ENCODE data around the gene FOXP3. TPM values are rescaled to one million over a fixed set of nuclear protein-coding genes. Genes with fewer than 3 reads are reported as not detected.

Gene FOXP3
- total RNA-seq, 1 donor from 2014 or later, result 0.05 TPM

DNA sequence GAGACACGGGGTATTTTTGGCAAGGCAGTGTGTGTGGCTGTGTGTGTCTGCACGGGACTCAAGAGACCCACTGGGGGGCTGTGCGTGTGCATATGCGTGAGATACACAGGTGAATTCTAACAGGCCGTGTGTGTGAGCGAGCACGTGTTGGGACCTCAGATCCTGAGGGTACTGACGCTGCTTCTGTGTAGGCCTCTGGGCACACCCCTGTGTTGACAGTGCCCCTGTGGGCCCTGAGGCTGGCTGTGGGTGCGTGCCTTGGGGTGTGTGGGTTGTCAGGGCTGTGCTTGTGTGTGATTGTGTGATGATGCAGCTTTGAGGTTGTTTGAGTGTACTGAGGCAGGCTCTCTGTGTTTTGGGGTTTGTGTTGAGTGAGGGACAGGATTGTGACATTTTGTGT is 13.9 kb downstream of the FOXP3 start:
- no peak for DNase-seq (ENCODE audit: low read depth)

DNA sequence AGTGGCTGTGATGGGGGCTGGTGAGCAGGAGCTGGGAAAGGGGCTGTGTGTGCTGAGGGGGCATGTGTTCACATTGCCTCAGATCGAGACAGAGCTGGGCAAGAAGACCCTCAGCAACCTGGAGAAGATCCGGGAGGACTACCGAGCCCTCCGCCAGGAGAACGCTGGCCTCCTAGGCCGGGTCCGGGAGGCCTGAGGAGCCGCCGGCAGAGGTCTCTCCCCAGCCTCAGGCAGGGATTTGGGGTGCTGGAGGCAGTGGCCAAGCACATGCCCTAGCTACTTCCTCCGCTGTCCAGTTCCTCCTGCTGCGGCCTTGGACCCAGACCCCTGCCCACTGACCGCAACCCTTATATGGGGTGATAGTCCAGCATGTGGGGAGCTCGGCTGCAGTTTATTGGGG is 14.4 kb downstream of the FOXP3 start:
- no peak for DNase-seq (ENCODE audit: low read depth)

DNA sequence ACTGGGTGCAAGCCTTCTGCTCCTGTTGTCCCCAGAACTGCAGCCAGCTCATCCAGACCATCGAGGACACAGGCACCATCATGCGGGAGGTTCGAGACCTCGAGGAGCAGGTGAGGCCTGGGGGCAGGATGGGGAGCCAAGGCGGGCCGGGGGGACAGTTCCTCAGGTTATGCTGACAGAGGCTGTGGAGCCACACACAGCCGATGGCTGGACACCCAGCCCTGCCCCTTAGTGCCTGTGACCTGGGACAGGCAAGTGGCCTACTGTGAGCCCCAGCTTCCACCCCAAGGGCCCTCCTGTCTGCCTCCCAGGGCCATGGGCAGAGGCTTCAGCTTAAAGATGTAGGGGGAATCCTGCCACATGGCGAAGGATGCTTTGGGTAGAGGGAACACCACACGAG is 14.9 kb downstream of the FOXP3 start:
- no peak for DNase-seq (ENCODE audit: low read depth)

DNA sequence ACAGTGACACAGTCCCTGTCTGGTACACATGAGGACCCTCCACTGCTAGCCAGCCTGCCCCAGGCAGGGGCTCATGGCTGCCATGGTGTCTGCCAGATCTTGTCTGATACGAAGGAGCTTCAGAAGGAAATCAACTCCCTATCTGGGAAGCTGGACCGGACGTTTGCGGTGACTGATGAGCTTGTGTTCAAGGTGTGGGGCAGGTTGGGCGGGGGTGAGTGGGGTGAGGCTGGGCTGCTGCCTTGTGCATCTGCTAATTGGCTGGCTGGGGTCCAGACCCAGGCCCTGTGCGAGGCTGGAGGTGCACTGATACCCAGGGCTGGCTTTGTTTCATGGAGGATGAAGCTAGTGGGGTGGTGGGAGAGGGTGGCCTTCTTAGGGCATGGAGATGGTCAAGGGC is 15.4 kb downstream of the FOXP3 start:
- DNase-seq (ENCODE audit: low read depth), result no peak

DNA sequence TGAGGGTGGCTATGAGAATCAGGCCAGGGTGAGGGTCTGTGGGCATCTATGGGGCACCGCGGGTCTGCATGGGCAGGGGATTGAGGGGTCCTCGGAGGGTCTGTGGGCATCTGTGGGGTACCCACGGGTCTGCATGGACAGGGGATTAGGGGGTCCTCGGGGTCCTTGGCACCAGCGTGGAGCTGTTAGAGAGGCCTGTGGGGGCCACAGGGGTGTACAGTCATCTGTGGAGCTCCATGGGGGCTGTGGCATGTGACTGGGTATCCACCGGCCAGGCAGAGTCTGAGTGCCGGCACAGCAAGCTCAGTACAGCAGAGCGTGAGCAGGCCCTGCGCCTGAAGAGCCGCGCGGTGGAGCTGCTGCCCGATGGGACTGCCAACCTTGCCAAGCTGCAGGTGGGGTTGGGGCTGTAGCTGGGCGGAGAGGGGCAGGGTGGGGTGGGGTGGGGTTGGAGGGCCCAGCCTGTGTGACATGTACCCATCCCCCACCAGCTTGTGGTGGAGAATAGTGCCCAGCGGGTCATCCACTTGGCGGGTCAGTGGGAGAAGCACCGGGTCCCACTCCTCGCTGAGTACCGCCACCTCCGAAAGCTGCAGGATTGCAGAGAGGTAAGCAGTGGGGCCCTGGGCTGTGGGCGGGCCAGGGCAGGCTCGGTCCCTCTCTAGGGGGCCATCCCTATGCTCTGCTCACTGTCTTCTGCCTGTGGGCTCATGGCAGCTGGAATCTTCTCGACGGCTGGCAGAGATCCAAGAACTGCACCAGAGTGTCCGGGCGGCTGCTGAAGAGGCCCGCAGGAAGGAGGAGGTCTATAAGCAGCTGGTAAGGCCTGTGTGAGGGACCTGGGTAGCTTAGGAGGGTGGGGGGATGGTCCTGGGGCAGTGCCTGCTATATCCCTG is 16.3 kb downstream of the FOXP3 start:
- no peak for DNase-seq (ENCODE audit: low read depth)

DNA sequence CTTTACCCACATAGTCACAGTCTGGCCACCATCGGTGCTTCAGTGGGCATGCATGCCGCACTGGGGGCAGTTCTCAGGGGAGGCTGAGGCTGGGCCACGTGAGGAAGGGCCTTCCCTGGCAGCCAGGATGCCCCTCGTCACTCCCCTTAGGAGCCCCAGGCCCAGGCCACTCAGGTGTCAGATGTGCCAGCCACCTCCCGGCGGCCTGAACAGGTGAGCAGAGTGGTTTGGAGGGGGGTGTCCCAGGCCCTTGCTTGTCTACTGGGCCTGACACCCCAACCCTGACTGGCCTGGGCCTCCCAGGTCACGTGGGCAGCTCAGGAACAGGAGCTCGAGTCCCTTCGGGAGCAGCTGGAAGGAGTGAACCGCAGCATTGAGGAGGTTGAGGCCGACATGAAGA is 17.2 kb downstream of the FOXP3 start:
- DNase-seq (ENCODE audit: low read depth), result no peak

DNA sequence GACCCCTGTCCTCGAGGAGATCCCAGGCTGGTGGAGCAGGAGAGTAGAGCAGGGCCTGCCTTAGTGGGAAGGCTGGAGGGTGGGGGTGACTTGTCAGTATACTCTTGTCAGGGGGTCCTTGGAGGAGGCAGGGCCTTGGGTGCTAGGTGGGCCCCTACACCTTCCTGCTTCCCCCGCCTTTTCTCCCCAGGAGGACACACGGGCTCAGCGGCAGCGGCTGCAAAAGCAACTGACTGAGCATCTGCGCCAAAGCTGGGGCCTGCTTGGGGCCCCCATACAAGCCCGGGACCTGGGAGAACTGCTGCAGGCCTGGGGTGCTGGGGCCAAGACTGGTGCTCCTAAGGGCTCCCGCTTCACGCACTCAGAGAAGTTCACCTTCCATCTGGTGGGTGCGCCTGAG is 18.0 kb downstream of the FOXP3 start:
- DNase-seq (ENCODE audit: low read depth), result no peak

DNA sequence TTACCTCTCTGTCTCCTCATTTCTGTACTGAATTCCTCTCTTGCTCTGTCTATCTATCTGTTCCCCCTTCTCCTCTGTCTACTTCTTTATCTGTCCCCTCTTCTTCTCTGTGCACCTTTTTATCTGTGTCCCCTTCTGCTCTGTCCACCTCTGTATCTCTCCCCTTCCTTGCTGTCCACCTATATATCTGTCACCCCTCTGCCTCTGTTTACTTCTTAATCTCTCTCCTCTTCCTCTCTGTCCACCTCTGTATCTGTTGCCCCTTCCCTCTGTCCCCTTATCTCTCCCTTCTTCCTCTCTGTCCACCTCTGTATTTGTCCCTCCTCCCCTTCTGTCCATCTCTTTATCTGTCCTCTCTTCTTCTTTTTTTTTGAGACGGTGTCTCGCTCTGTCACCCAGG is 20.3 kb downstream of the FOXP3 start:
- no peak for DNase-seq (ENCODE audit: low read depth)

DNA sequence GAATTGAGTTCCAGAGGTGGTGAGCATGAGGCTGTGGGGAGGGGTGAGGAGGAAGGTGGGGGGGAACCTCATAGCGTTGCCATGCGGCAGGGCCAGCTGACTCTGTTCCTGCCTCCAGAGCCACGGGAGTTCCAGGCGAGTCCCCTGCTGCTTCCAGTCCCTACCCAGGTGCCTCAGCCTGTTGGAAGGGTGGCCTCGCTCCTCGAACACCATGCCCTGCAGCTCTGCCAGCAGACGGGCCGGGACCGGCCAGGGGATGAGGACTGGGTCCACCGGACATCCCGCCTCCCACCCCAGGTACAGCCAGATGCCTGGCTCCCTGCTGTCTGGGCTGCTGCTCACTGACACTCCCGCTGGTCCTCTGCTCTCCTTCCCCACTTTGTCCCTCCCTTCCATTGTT is 21.3 kb downstream of the FOXP3 start:
- DNase-seq (ENCODE audit: low read depth), result no peak

DNA sequence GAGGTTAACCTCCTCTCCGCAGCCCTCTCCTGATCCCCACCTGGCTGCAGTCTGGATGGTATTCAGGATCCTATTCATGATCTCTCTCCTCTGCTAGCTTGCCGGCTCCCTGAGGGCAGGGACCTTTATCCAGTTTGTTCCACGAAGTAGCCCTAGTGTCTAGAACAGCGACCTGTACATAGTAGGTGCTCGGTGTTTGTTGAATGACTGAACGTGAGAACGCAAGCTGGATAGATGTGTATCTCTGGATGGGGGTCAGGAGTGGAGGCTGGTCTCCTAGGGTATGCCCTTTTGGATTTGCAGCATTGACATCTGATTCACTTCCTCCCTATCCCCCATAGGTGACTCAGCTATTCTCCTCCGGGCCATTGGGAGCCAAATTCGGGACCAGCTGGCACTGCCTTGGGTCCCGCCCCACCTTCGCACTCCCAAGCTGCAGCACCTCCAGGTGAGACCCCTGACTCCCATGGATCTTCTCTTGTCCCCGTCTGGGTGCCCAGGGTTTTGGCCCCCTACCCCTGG is 21.9 kb downstream of the FOXP3 start:
- no peak for DNase-seq (ENCODE audit: low read depth)

DNA sequence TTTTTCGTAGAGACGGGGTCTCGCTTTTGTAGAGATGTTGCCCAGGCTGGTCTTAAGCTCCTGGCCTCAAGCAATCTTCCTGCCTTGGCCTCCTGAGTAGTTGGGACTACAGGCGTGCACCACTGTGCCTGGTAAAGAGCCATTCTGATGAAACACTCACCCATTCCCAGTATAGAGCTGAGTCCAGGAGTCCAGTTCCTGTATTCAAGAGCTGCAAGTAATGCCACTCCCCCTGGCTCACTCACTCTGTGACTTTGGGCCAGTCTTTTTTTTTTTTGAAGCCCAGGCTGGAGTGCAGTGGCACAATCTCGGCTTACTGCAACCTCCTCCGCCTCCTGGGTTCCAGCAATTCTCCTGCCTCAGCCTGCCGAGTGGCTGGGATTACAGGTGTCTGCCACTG is 25.8 kb downstream of the FOXP3 start:
- no peak for DNase-seq (ENCODE audit: low read depth)

DNA sequence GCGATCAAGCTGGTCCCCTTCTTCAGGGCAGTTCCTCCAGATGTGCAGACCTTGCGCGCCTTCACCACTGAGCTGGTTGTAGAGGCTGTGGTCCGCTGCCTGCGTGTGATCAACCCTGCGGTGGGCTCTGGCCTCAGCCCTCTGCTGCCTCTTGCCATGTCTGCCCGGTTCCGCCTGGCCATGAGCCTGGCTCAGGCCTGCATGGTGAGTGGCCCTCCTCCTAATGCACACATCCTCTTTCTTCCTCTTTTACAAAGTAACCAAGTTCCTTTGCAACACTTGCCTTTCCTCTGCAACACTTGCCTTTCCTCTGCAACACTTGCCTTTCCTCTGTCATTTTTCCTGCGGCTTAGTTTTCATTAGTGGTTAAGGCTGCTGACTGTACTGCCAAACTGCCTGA is 27.4 kb downstream of the FOXP3 start:
- DNase-seq (ENCODE audit: low read depth), result no peak

DNA sequence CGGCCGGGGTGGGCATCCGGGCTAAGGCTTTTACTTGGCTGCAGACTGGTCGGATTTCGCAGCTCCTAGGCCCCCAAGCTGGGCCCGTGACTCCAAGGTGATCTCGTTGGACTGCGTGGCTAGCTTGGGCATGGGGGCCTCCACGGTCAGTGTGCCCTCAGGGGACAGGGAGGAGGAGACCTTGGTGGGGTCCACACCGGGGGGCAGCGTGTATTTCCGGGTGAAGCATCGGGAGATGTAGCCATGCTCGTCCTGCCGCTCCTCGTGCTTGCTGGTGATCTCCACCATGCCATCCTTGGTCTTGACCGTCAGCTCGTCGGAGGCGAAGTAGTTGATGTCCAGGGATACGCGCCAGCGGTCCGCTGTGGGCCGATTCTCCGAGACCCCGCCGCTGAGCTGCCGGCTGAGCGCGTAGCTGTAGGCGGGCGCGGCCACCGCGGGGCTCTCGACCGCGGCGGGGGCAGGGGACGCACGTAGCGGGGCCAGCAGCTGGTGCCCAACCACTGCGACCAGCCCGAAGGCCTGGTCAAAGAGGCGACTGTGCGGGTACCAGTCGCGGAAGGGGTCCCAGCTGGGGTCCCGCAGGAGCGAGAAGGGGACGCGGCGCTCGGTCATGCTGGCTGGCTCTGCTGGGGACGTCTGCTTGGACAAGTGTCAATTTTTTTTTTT is 30.5 kb downstream of the FOXP3 start:
- no peak for DNase-seq (ENCODE audit: low read depth)

DNA sequence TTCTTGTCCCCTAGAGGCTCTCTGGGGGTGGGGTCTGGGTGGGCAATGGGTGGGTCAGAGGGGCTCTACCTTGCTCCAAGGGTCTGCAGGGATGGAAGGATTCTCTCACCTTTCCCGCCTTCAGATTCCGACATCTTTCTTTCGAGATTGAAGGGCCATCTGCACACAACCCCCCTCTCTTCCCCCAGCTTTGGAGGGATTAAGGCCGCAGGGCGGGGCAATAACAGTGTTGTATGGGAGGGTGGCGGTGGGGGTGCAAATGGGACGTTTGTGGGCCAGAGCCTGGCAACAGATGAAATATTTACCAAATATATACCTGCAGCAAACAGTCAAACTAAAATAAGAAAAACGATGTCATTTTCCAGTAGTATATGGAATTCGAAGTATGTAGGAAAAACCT is 31.3 kb downstream of the FOXP3 start, which contains the start of gene CACNA1F:
Gene CACNA1F, minus strand, starts transcription at position 165 of the 400 bp plus-strand sequence. Its CDS starts 31 bp downstream, at position 134.
- no peak for DNase-seq (ENCODE audit: low read depth)

DNA sequence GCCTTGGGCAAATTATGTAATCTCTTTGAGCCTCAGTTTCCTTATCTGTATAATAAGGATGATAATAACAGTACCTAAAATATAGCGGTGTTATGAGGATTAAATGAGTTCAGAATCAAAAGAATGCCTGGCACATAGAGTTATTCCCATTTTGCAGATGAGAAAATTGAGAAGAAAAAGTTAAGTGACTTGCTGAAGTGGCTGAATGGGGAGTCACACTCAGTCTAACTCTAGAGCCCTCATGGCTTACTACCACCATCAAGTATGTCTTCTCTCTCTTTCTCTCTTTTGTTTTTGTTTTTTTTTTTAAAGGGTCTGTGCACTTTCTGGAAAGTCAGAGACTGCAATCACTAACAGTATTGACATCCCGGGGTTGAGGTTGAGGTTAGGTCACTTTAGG is 32.0 kb downstream of the FOXP3 start:
- no peak for DNase-seq (ENCODE audit: low read depth)

DNA sequence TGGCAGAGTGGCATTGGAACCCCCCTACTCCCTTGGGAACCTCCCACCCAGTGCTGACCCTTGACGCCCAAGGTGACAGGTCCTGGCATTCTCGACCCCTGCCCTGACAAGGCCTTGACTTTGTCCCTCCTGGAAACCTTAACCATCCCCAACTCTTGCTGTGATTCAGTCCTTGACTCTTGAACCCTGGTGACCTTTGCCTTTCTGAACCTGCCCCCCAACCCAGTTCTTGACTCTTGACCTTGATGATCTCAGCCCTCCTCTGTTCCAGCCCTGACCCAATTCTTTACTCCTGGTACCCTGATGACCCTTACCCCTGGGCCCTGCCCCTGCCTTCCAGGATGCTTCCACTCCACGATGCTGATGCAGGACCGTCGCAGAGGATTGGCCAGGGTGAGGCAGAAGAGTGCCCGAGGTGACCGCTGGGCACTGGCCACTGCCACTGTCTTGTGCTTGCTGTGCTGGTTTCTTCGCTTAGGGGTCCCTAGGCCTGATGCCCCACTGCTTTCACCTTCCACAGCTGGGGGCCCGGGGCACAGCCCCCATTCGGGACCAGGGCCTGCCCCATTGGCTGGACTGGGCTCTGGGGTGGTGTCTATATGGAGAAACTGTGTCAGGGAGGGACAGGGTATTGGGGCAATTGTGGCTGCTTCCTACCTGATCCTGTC is 33.0 kb downstream of the FOXP3 start:
- DNase-seq (ENCODE audit: low read depth), result no peak

DNA sequence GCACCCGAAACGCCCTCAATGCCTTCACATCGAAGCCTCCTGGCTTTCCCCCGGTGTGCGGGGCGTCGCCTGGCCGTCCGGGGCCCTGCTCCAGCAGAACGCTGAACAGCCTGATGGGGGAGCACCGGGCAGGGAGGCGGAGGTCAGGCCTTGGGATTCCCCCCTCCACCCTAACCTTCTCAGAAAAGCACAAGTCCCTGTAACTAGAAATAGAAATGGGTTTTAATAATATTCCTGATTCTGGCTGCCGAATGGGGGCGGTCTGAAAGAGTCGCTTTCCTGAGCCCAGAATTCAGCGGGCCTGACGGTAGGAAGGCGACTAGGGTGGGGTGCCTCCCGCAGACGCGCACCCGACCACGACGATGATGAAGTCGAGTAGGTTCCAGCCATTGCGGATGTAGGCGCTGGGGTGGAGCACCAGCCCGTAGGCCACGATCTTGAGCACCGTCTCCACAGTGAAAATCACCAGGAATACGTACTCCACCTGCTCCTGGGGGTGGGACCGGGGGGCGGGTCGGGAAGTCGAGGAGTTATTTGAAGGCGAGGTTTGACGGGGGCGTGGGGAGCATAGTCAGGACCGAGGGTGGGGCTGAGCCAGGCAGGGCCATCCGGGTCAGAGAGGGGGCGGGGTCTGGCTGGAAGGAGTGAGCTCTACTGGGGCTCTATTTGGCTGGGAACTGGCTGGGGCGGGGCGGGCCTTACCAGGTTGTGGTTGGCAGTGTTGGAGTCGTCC is 33.8 kb downstream of the FOXP3 start:
- no peak for DNase-seq (ENCODE audit: low read depth)

DNA sequence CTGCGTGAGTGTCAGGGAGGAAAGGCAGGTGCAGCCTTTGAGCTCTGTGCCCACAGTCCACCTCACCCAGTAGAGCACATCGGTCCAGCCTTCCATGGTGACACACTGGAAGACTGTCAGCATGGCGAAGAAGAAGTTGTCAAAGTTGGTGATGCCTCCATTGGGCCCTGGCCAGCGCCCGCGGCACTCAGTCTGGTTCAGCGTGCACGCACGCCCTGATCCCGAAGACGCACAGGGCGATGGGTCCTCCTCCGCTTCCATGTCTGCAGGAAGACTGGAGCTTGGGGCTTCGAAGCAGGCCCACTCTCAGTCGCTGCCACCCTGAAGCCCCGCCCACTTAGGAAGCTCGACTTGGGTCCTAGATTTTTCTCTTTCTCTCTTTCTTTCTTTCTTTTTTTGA is 36.3 kb downstream of the FOXP3 start:
- no peak for DNase-seq (ENCODE audit: low read depth)

DNA sequence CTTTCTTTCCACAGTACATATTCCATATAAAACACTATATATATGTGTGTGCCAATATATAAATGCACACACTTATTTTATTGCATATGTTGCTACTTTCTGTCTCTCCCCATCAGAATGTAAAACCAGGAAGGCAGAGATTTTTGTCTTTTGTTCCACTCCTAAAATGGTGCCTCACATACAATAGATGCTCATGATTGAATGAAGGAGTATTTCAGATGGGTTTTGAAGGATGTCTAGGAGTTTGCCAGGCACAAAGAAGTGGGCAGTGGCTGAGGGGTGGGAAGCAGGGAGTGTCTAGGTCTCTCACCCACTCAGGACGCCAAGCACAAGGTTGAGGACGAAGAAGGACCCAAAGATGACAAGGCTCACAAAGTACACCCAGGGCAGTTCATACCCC is 36.8 kb downstream of the FOXP3 start:
- no peak for DNase-seq (ENCODE audit: low read depth)

DNA sequence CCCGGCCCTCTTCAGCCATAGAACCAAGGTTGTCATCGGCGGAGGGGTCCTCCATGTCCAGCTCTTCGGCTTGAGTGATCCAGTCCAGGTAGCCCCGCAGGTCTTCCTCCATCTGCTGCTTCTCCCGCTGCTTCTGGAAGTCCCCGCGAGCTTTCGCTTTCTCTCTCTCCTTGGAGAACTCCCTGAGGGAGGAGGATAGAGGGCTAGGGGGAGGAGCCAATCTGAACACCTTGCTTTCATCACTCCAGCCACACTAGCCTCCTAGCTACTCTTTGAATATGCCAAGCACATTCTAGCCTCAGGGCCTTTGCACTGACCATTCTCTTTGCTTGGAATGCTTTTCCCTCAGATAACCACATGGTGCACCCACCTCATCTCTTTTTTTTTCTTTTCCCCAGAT is 37.6 kb downstream of the FOXP3 start:
- no peak for DNase-seq (ENCODE audit: low read depth)

DNA sequence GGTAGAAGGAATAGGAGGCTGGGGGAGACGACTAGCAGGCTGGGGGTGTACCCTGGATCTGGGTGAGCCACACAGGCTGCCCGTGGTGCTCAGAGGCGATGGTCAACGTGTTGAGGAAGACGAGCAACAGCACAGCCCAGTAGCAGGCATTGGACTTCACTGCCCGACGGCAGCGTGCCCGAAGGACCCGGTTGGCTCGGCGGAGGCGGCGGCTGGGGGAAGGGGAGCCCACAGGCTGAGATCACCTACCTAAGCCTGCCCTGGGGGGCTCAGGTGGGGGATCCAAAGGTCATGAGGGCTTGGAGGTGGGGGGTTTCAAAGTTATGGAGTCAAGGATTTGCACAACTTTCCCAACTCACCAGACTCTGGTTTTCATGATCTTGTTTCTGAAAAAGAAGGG is 38.7 kb downstream of the FOXP3 start:
- no peak for DNase-seq (ENCODE audit: low read depth)
